Liver (tissue), 9 donors: ENCODE results near the gene COG7. TPM values are rescaled to one million over a fixed set of nuclear protein-coding genes. Genes with fewer than 3 reads are reported as not detected.

Experiments
- DNase-seq: peaks from one replicate; pipeline ENCODE4 v3.0.0-alpha.2; 2017; ENCODE audit warnings: low spot score
- H3K27ac ChIP-seq, 2 donors: one replicate each; pipeline ENCODE4 v1.7.0; 2013; ENCODE audit warnings: inconsistent platforms in 2 of 2, low read length in 2 of 2, control low read depth in 1 of 2, low read depth in 1 of 2, mild to moderate bottlenecking in 1 of 2
- H3K27me3 ChIP-seq, 4 donors: one replicate each; pipeline versions ENCODE4 v1.6.1 to v1.7.0; 2013; ENCODE audit warnings: low read length in 3 of 4, inconsistent platforms in 1 of 4, mild to moderate bottlenecking in 1 of 4, moderate library complexity in 1 of 4; ENCODE audit not compliant: control insufficient read depth in 4 of 4, insufficient read depth in 4 of 4
- H3K36me3 ChIP-seq, 4 donors: one replicate each; pipeline versions ENCODE4 v1.6.1 to v1.7.0; 2013; ENCODE audit warnings: low read length in 3 of 4, mild to moderate bottlenecking in 3 of 4, low read depth in 1 of 4, moderate library complexity in 1 of 4; ENCODE audit not compliant: control insufficient read depth in 4 of 4, insufficient read depth in 3 of 4
- H3K4me1 ChIP-seq, 4 donors: one replicate each; pipeline versions ENCODE4 v1.6.1 to v1.7.0; 2013; ENCODE audit warnings: low read length in 3 of 4, mild to moderate bottlenecking in 3 of 4, moderate library complexity in 1 of 4; ENCODE audit not compliant: control insufficient read depth in 4 of 4, insufficient read depth in 4 of 4
- H3K4me3 ChIP-seq, 3 donors: one replicate each; pipeline versions ENCODE4 v1.6.1 to v1.7.0; 2013; ENCODE audit warnings: low read length in 3 of 3, control low read depth in 1 of 3, low read depth in 1 of 3, mild to moderate bottlenecking in 1 of 3
- H3K9ac ChIP-seq, 2 donors: one replicate each; pipeline ENCODE4 v1.7.0; 2013; ENCODE audit warnings: low read length in 2 of 2, mild to moderate bottlenecking in 2 of 2, moderate library complexity in 2 of 2, control low read depth in 1 of 2, low read depth in 1 of 2
- H3K9me3 ChIP-seq, 4 donors: one replicate each; pipeline versions ENCODE4 v1.6.1 to v1.7.0; 2013; ENCODE audit warnings: low read length in 3 of 4; ENCODE audit not compliant: control insufficient read depth in 4 of 4
- ATF3 ChIP-seq: IDR thresholded peaks from 2 replicates; pipeline ENCODE4 v1.6.1; 2016; ENCODE audit warnings: antibody characterized with exemption
- CTCF ChIP-seq: fragments of 150-350 bp; IDR thresholded peaks from 2 replicates; pipeline ENCODE4 v1.5.1; 2017; ENCODE audit warnings: improper control_type of control experiment, low read depth, low read length; ENCODE audit not compliant: missing input control
- EGR1 ChIP-seq, 2 donors: IDR thresholded peaks; 2 replicates each; pipeline ENCODE4 v1.6.1; 2016 to 2018; ENCODE audit warnings: antibody characterized with exemption in 2 of 2, low read depth in 2 of 2
- FOXA1 ChIP-seq: IDR thresholded peaks from 2 replicates; pipeline ENCODE4 v1.6.1; 2016; ENCODE audit warnings: antibody characterized with exemption
- FOXA2 ChIP-seq: IDR thresholded peaks from 2 replicates; pipeline ENCODE4 v1.6.1; 2016; ENCODE audit warnings: antibody characterized with exemption
- GABPA ChIP-seq, 2 donors: IDR thresholded peaks in 1 of 2; conservative IDR thresholded peaks in 1 of 2; 2 replicates each; pipeline ENCODE4 v1.6.1; 2016; ENCODE audit warnings: antibody characterized with exemption in 2 of 2, mild to moderate bottlenecking in 1 of 2, moderate library complexity in 1 of 2
- HNF4A ChIP-seq, 2 donors: conservative IDR thresholded peaks; 2 replicates each; pipeline ENCODE4 v1.6.1; 2016; ENCODE audit warnings: antibody characterized with exemption in 2 of 2, mild to moderate bottlenecking in 2 of 2
- HNF4G ChIP-seq: IDR thresholded peaks from 2 replicates; pipeline ENCODE4 v1.6.1; 2016; ENCODE audit warnings: antibody characterized with exemption
- JUND ChIP-seq, 2 donors: IDR thresholded peaks; 2 replicates each; pipeline ENCODE4 v1.6.1; 2016; ENCODE audit warnings: antibody characterized with exemption in 2 of 2
- MAX ChIP-seq: IDR thresholded peaks from 2 replicates; pipeline ENCODE4 v1.6.1; 2016; ENCODE audit warnings: antibody characterized with exemption
- NR2F2 ChIP-seq: IDR thresholded peaks from 2 replicates; pipeline ENCODE4 v1.6.1; 2016; ENCODE audit warnings: antibody characterized with exemption
- RAD21 ChIP-seq, 2 donors: IDR thresholded peaks; 2 replicates each; pipeline ENCODE4 v1.6.1; 2016; ENCODE audit warnings: antibody characterized with exemption in 2 of 2, mild to moderate bottlenecking in 2 of 2
- REST ChIP-seq: IDR thresholded peaks from 2 replicates; pipeline ENCODE4 v1.6.1; 2016; ENCODE audit warnings: antibody characterized with exemption, mild to moderate bottlenecking
- RXRA ChIP-seq, 2 donors: IDR thresholded peaks; 2 replicates each; pipeline ENCODE4 v1.6.1; 2017 to 2018; ENCODE audit warnings: antibody characterized with exemption in 2 of 2, mild to moderate bottlenecking in 1 of 2
- SP1 ChIP-seq: IDR thresholded peaks from 2 replicates; pipeline ENCODE4 v1.6.1; 2018; ENCODE audit warnings: antibody characterized with exemption, mild to moderate bottlenecking
- TAF1 ChIP-seq: conservative IDR thresholded peaks from 2 replicates; pipeline ENCODE4 v1.6.1; 2016; ENCODE audit warnings: antibody characterized with exemption, mild to moderate bottlenecking
- YY1 ChIP-seq: IDR thresholded peaks from 2 replicates; pipeline ENCODE4 v1.6.1; 2016; ENCODE audit warnings: antibody characterized with exemption, mild to moderate bottlenecking
- ZBTB33 ChIP-seq: IDR thresholded peaks from 2 replicates; pipeline ENCODE4 v1.6.1; 2016; ENCODE audit warnings: antibody characterized with exemption
- WGBS: extraction: QIAGEN DNeasy Blood & Tissue Kit; methylation state at CpG from one replicate; pipeline ENCODE4 v1.1.7; 2013; 5-methylcytosine and 5-hydroxymethylcytosine counted together
- polyA plus RNA-seq, 2 donors: library from polyadenylated mRNA; stranded (reverse) in 1 of 2; unstranded in 1 of 2; fragments of 200-250 nt in 1 of 2; fragments of >200 nt in 1 of 2; fragmentation: Nextera tagmentation in 1 of 2; extraction: Ambion mirVana in 1 of 2; gene quantifications; one replicate each; pipeline versions ENCODE4 v1.2.1 to v1.2.3, GENCODE V29; 2013 to 2015
- total RNA-seq, 2 donors: library from RNA; depleted of rRNA; stranded (reverse); fragments of >200 nt; gene quantifications; one replicate each; pipeline ENCODE4 v1.2.3, GENCODE V29; 2014
- donor health status: healthy.
- donor health status: healthy.
- donor health status: healthy.
- donor health status: healthy.
- donor health status: healthy.

COG7 gene
- total and polyA plus RNA-seq, 4 donors: 5.1 to 11.4 (median 6.6) TPM

GRCh38 chr16:23388786-23389185 lies 64.2 kb downstream of the COG7 start (continued):
- TF ChIP-seq REST (no peak), HNF4A (conservative IDR thresholded peaks at IDR 0.05) (no peak)

GRCh38 chr16:23387666-23388065 lies 65.3 kb downstream of the COG7 start:
- TF ChIP-seq ATF3: no peak
- TF ChIP-seq FOXA1: no peak
- TF ChIP-seq GABPA (IDR thresholded peaks at IDR 0.05 in 1 of 2, conservative IDR thresholded peaks at IDR 0.05 in 1 of 2): no peak
- no peak for TF ChIP-seq YY1
- TF ChIP-seq JUND (IDR thresholded peaks at IDR 0.05): no peak
- TF ChIP-seq ZBTB33: no peak
- no peak for TF ChIP-seq RAD21 (IDR thresholded peaks at IDR 0.05)
- no peak for TF ChIP-seq SP1
- TF ChIP-seq EGR1 (IDR thresholded peaks at IDR 0.05; ENCODE audit: low read depth in 2 of 2): no peak
- TF ChIP-seq HNF4G: no peak
- TF ChIP-seq NR2F2: no peak
- no peak for TF ChIP-seq FOXA2
- TF ChIP-seq CTCF: no peak
- TF ChIP-seq TAF1: no peak
- TF ChIP-seq RXRA (IDR thresholded peaks at IDR 0.05): no peak
- TF ChIP-seq MAX: no peak
- DNase-seq: no peak
- no peaks in the 10 kb centered on the region for H3K9me3 ChIP-seq
- H3K36me3 ChIP-seq: peaks cover 5 to 33% (median 16%) of the 10 kb centered on the region in 4 donors
- H3K4me3 ChIP-seq: no peak overlapping the region
- H3K4me1 ChIP-seq: no peaks in the 10 kb centered on the region
- H3K27me3 ChIP-seq: no peaks in the 10 kb centered on the region
- WGBS: 96% methylated on average over 8 of the region's 8 CpGs
- no peak overlapping the region for H3K9ac ChIP-seq
- H3K27ac ChIP-seq: no peak overlapping the region
